ENCODE data around the gene LARGE1.

LARGE1 gene

GRCh38 chr22:33242078-33242477 is 678.2 kb downstream of the LARGE1 start:
- H3K9ac ChIP-seq (ENCODE audit: low read depth, low read length), result no peak overlapping the region
- TF ChIP-seq EZH2 (IDR thresholded peaks at IDR 0.05; ENCODE audit: borderline replicate concordance, low read depth, low read length, severe bottlenecking), result no peak
- no peak for TF ChIP-seq CTCF (IDR thresholded peaks at IDR 0.05; ENCODE audit: borderline replicate concordance, extremely low read depth, low read length, poor library complexity, severe bottlenecking)
- H4K20me1 ChIP-seq (ENCODE audit: insufficient read depth, low read length), result no peaks in the 10 kb centered on the region
- no peak overlapping the region for H3K4me2 ChIP-seq (ENCODE audit: insufficient read depth, low read length)
- H3K27me3 ChIP-seq (ENCODE audit: insufficient read depth, low read length, poor library complexity), result no peaks in the 10 kb centered on the region
- H3K36me3 ChIP-seq (ENCODE audit: insufficient read depth, low read length), result no peaks in the 10 kb centered on the region
- no peaks in the 10 kb centered on the region for H3K9me3 ChIP-seq (ENCODE audit: insufficient read depth, low read length, severe bottlenecking)
- ATAC-seq (ENCODE audit: insufficient read depth, low read depth) (no peak), DNase-seq (no peak)
- no peak overlapping the region for H2AFZ ChIP-seq (ENCODE audit: low read depth, low read length)
- no peak overlapping the region for H3K4me3 ChIP-seq (ENCODE audit: low read depth in 1 of 2, low read length in 2 of 2)
- no peaks in the 10 kb centered on the region for H3K4me1 ChIP-seq (ENCODE audit: insufficient read depth, low read length)
- no peaks in the 10 kb centered on the region for H3K79me2 ChIP-seq (ENCODE audit: insufficient read depth, low read length)
- no peak overlapping the region for H3K27ac ChIP-seq (ENCODE audit: low read length)

GRCh38 chr22:33240888-33241475 is 679.3 kb downstream of the LARGE1 start:
- Histone ChIP-seq H3K27me3 (ENCODE audit: insufficient read depth, low read length, poor library complexity) (no peaks in the 10 kb centered on the region), H2AFZ (ENCODE audit: low read depth, low read length) (no peak overlapping the region), H3K4me1 (ENCODE audit: insufficient read depth, low read length) (no peaks in the 10 kb centered on the region), H3K4me3 (ENCODE audit: low read depth in 1 of 2, low read length in 2 of 2) (no peak overlapping the region), H3K79me2 (ENCODE audit: insufficient read depth, low read length) (no peaks in the 10 kb centered on the region), H3K9ac (ENCODE audit: low read depth, low read length) (no peak overlapping the region), H4K20me1 (ENCODE audit: insufficient read depth, low read length) (no peaks in the 10 kb centered on the region), H3K36me3 (ENCODE audit: insufficient read depth, low read length) (no peaks in the 10 kb centered on the region), H3K9me3 (ENCODE audit: insufficient read depth, low read length, severe bottlenecking) (no peaks in the 10 kb centered on the region), H3K27ac (ENCODE audit: low read length) (no peak overlapping the region), H3K4me2 (ENCODE audit: insufficient read depth, low read length) (no peak overlapping the region)
- no peak for TF ChIP-seq EZH2 (IDR thresholded peaks at IDR 0.05; ENCODE audit: borderline replicate concordance, low read depth, low read length, severe bottlenecking)
- TF ChIP-seq CTCF (IDR thresholded peaks at IDR 0.05; ENCODE audit: borderline replicate concordance, extremely low read depth, low read length, poor library complexity, severe bottlenecking), result no peak
- no peak for DNase-seq
- no peak for ATAC-seq (ENCODE audit: insufficient read depth, low read depth)

GRCh38 chr22:33232071-33232470 is 688.2 kb downstream of the LARGE1 start:
- Histone ChIP-seq H3K36me3 (ENCODE audit: insufficient read depth, low read length) (no peaks in the 10 kb centered on the region), H3K79me2 (ENCODE audit: insufficient read depth, low read length) (no peaks in the 10 kb centered on the region), H3K4me1 (ENCODE audit: insufficient read depth, low read length) (no peaks in the 10 kb centered on the region), H3K9me3 (ENCODE audit: insufficient read depth, low read length, severe bottlenecking) (peaks cover 13% of the 10 kb centered on the region), H3K4me2 (ENCODE audit: insufficient read depth, low read length) (no peak overlapping the region), H3K27ac (ENCODE audit: low read length) (no peak overlapping the region), H2AFZ (ENCODE audit: low read depth, low read length) (no peak overlapping the region), H3K4me3 (ENCODE audit: low read depth in 1 of 2, low read length in 2 of 2) (no peak overlapping the region), H3K27me3 (ENCODE audit: insufficient read depth, low read length, poor library complexity) (no peaks in the 10 kb centered on the region), H4K20me1 (ENCODE audit: insufficient read depth, low read length) (no peaks in the 10 kb centered on the region), H3K9ac (ENCODE audit: low read depth, low read length) (no peak overlapping the region)
- ATAC-seq (ENCODE audit: insufficient read depth, low read depth) (no peak), DNase-seq (no peak)
- TF ChIP-seq CTCF (IDR thresholded peaks at IDR 0.05; ENCODE audit: borderline replicate concordance, extremely low read depth, low read length, poor library complexity, severe bottlenecking) (no peak), EZH2 (IDR thresholded peaks at IDR 0.05; ENCODE audit: borderline replicate concordance, low read depth, low read length, severe bottlenecking) (no peak)

Data from DND-41 (cell line).